GM12878 (cell line): ENCODE data around the gene ATP5ME. TPM values are rescaled to one million over a fixed set of nuclear protein-coding genes. Genes with fewer than 3 reads are reported as not detected.

Experiments
- ATAC-seq: fragments of 200-7000 bp; cut with Tn5 transposase; 3 replicates; pipeline ENCODE4 v1.9.1; 2020; ENCODE audit warnings: mild to moderate bottlenecking, moderate library complexity
- BruUV-seq: library from RNA; stranded (reverse); fragments of 400-500 nt; replicated peaks from 2 replicates; lab custom pipeline; 2021; lab: Mats Ljungman, UMichigan
- CTCF ChIA-PET: fragments of 300-600 bp; sonication (Branson Sonifier 250); formaldehyde crosslinking; extraction: SDS; loops from one replicate; lab custom pipeline; 2021; ENCODE audit warnings: inconsistent platforms; lab: Yijun Ruan, JAX
- POLR2A ChIA-PET: fragments of 350-600 bp; formaldehyde crosslinking; extraction: SDS; loops from one replicate; lab custom pipeline; 2021; ENCODE audit warnings: inconsistent platforms; lab: Charles Lee
- RAD21 ChIA-PET: fragments of 300-600 bp; sonication (Branson Sonifier 250); formaldehyde crosslinking; loops from one replicate; lab custom pipeline; 2023; ENCODE audit warnings: antibody characterized with exemption; ENCODE audit not compliant: unreplicated experiment; lab: Charles Lee
- SMC1A ChIA-PET: fragments of 300-600 bp; sonication (Branson Sonifier 250); formaldehyde crosslinking; loops from one replicate; lab custom pipeline; 2023; ENCODE audit not compliant: unreplicated experiment, uncharacterized antibody; lab: Charles Lee
- DNase-seq: peaks from one replicate; pipeline ENCODE4 v3.0.0-alpha.2; 2011; ENCODE audit warnings: low read depth, low spot score
- FAIRE-seq: peaks from 3 replicates; lab custom pipeline; 2011; peaks lifted over from hg19 to GRCh38; lab: Jason Lieb, UNC
- H2AFZ ChIP-seq: 2 replicates; pipeline ENCODE4 v1.6.0; 2011; ENCODE audit warnings: low read depth, low read length, control low read depth; ENCODE audit not compliant: control insufficient read depth
- H3K27ac ChIP-seq: 2 replicates; pipeline ENCODE4 v1.5.1; 2011; ENCODE audit warnings: control low read depth; ENCODE audit not compliant: control insufficient read depth, insufficient read depth
- H3K27me3 ChIP-seq, 2 experiments: replicated peaks in 1 of 2; 2 replicates each; pipeline versions ENCODE4 v1.6.0 to v1.6.1; 2011; ENCODE audit warnings: low read length in 1 of 2; ENCODE audit not compliant: control insufficient read depth in 2 of 2, insufficient read depth in 2 of 2
- H3K36me3 ChIP-seq, 2 experiments: 2 replicates each; pipeline ENCODE4 v1.5.1; 2011; ENCODE audit warnings: low read length in 1 of 2; ENCODE audit not compliant: control insufficient read depth in 2 of 2, insufficient read depth in 2 of 2
- H3K4me1 ChIP-seq: 2 replicates; pipeline ENCODE4 v1.6.1; 2011; ENCODE audit warnings: mild to moderate bottlenecking, low read length, moderate library complexity, mixed read lengths; ENCODE audit not compliant: control insufficient read depth, insufficient read depth
- H3K4me2 ChIP-seq: 2 replicates; pipeline ENCODE4 v1.6.0; 2011; ENCODE audit warnings: control low read depth; ENCODE audit not compliant: control insufficient read depth, insufficient read depth
- H3K4me3 ChIP-seq: fragments of 200-600 bp; sonication (generic); 2 replicates; pipeline ENCODE4 v1.5.1; 2016
- H3K79me2 ChIP-seq: 2 replicates; pipeline ENCODE4 v1.6.0; 2011; ENCODE audit warnings: low read length; ENCODE audit not compliant: control insufficient read depth, insufficient read depth
- H3K9ac ChIP-seq: 2 replicates; pipeline ENCODE4 v1.8.0; 2011; ENCODE audit warnings: low read length, control low read depth, mixed read lengths; ENCODE audit not compliant: control insufficient read depth, insufficient read depth
- H3K9me3 ChIP-seq: replicated peaks from 3 replicates; pipeline ENCODE4 v1.5.1; 2011; ENCODE audit warnings: mild to moderate bottlenecking, low read length; ENCODE audit not compliant: control insufficient read depth, insufficient read depth
- H4K20me1 ChIP-seq: 2 replicates; pipeline ENCODE4 v1.6.0; 2011; ENCODE audit not compliant: control insufficient read depth, insufficient read depth
- ATF3 ChIP-seq: IDR thresholded peaks from 2 replicates; pipeline ENCODE4 v1.6.1; 2011; ENCODE audit warnings: low read depth, mild to moderate bottlenecking, low read length, moderate library complexity, borderline replicate concordance; ENCODE audit errors: extremely low read depth
- BMI1 ChIP-seq: fragments of 450-650 bp; IDR thresholded peaks from 2 replicates; pipeline ENCODE4 v1.6.1; 2016; ENCODE audit warnings: mild to moderate bottlenecking, moderate library complexity, borderline replicate concordance
- CHD1 ChIP-seq: IDR thresholded peaks from 2 replicates; pipeline ENCODE4 v1.6.1; 2012; ENCODE audit warnings: low read depth, low read length, improper control_type of control experiment
- HDAC2 ChIP-seq: fragments of 200-600 bp; sonication (generic); IDR thresholded peaks from 2 replicates; pipeline ENCODE4 v1.6.1; 2017
- HSF1 ChIP-seq: fragments of 150-350 bp; IDR thresholded peaks from 2 replicates; pipeline ENCODE4 v1.6.1; 2014; ENCODE audit warnings: mild to moderate bottlenecking, low read depth, low read length
- MEF2B ChIP-seq: fragments of 450-650 bp; IDR thresholded peaks from 2 replicates; pipeline ENCODE4 v1.6.1; 2018; ENCODE audit warnings: mild to moderate bottlenecking, moderate library complexity; ENCODE audit not compliant: partially characterized antibody, poor library complexity, severe bottlenecking
- MTA2 ChIP-seq: fragments of 450-650 bp; IDR thresholded peaks from 2 replicates; pipeline ENCODE4 v1.6.1; 2016; ENCODE audit warnings: low read depth, mild to moderate bottlenecking, moderate library complexity
- MYB ChIP-seq: fragments of 150-350 bp; IDR thresholded peaks from 2 replicates; pipeline ENCODE4 v1.6.1; 2014; ENCODE audit warnings: mild to moderate bottlenecking, low read depth, low read length, borderline replicate concordance
- RAD21 ChIP-seq: IDR thresholded peaks from 2 replicates; pipeline ENCODE4 v1.6.1; 2011; ENCODE audit warnings: mild to moderate bottlenecking, low read depth, low read length, moderate library complexity; ENCODE audit not compliant: insufficient read depth
- SP1 ChIP-seq: IDR thresholded peaks from one replicate; pipeline ENCODE4 v1.6.1; 2011; ENCODE audit warnings: low read depth, low read length
- SPI1 ChIP-seq: IDR thresholded peaks from 2 replicates; pipeline ENCODE4 v1.6.1; 2011; ENCODE audit warnings: low read depth, mild to moderate bottlenecking, low read length, moderate library complexity, borderline replicate concordance; ENCODE audit not compliant: insufficient read depth
- SREBF1 ChIP-seq: IDR thresholded peaks from 2 replicates; pipeline ENCODE4 v1.6.1; 2012; ENCODE audit warnings: mild to moderate bottlenecking, low read length
- SUPT20H ChIP-seq: IDR thresholded peaks from 2 replicates; pipeline ENCODE4 v1.6.1; 2011; ENCODE audit warnings: low read depth, mild to moderate bottlenecking, low read length, moderate library complexity, borderline replicate concordance; ENCODE audit not compliant: control insufficient read depth
- TAF1 ChIP-seq: IDR thresholded peaks from 2 replicates; pipeline ENCODE4 v1.6.1; 2011; ENCODE audit warnings: mild to moderate bottlenecking, low read depth, low read length, borderline replicate concordance
- TCF7 ChIP-seq: IDR thresholded peaks from 2 replicates; pipeline ENCODE4 v1.6.1; 2014; ENCODE audit warnings: antibody characterized with exemption, borderline replicate concordance
- ZNF274 ChIP-seq: IDR thresholded peaks from one replicate; pipeline ENCODE4 v1.8.0; 2011; ENCODE audit not compliant: insufficient read length, insufficient read depth
- WGBS: methylation state at CpG from one replicate; pipeline ENCODE4 v1.1.6; 2016; ENCODE audit warnings: low lambda C conversion rate; ENCODE audit not compliant: insufficient replicate concordance, insufficient coverage; ENCODE audit errors: missing lambda C conversion rate; 5-methylcytosine and 5-hydroxymethylcytosine counted together
- in situ Hi-C: fragments of 300-500 bp; cut with MboI; formaldehyde crosslinking; loops from 9 replicates; pipeline ENCODE4 v1.14.3; 2018; ENCODE audit warnings: mixed read lengths
- intact Hi-C: fragments of 100-400 bp; cut with micrococcal nuclease; formaldehyde crosslinking; loops from one replicate; pipeline ENCODE4 v1.14.2; 2022; ENCODE audit not compliant: unreplicated experiment
- polyA plus RNA-seq, 11 experiments: library from polyadenylated mRNA; depleted of rRNA in 4 of 11; unstranded in 6 of 11; stranded (reverse) in 5 of 11; fragments of >200 nt; fragmentation: Nextera tagmentation in 4 of 11; fragmentation: Illumina TruSeq in 1 of 11; extraction: Ambion mirVana in 4 of 11; extraction: Trizol in 1 of 11; gene quantifications; 1 replicate in 1 of 11; 2 replicates in 10 of 11; pipeline versions ENCODE4 v1.2.1 to v1.2.3, GENCODE V29; 2011 to 2016; ENCODE audit warnings: inconsistent platforms in 2 of 11, missing spikeins in 2 of 11, low read depth in 1 of 11
- total RNA-seq, 4 experiments: library from RNA; depleted of rRNA in 3 of 4; stranded (reverse); fragments of >200 nt in 3 of 4; fragmentation: Illumina TruSeq in 1 of 4; extraction: Trizol in 1 of 4; gene quantifications; 2 replicates each; pipeline versions ENCODE4 v1.2.1 to v1.2.3, GENCODE V29; 2013 to 2021
- TF ChIP-seq, protein P1 (sequence below): IDR thresholded peaks from 2 replicates; pipeline ENCODE4 v1.6.1; 2012; ENCODE audit warnings: mild to moderate bottlenecking, low read depth, low read length
- TF ChIP-seq, protein P2 (sequence below): IDR thresholded peaks from 2 replicates; pipeline ENCODE4 v1.6.1; 2012; ENCODE audit warnings: low read depth, low read length, improper control_type of control experiment

The ATP5ME gene
- total and polyA plus RNA-seq, 10 of the 15 experiments (the other 5 are each of a cell fraction or from before 2014, with no cell fraction given): 279 to 2,374 (median 509) TPM

GRCh38 chr4:717601-718320, 43.7 kb upstream of the ATP5ME start:
- no peak overlapping the region for H3K9ac ChIP-seq
- CTCF ChIA-PET: no interaction called here

More at GRCh38 chr4:717601-718320, 43.7 kb upstream of the ATP5ME start:
- ATAC-seq: no peak
- Histone ChIP-seq H4K20me1 (peaks cover 2% of the 10 kb centered on the region; the same call in 1 of the 2 replicates), H3K4me1 (no peaks in the 10 kb centered on the region), H3K27ac (no peak overlapping the region), H3K4me3 (no peak overlapping the region), H3K9me3 (no peaks in the 10 kb centered on the region; the same call in 2 of the 3 replicates), H3K27me3 (no peaks in the 10 kb centered on the region), H2AFZ (no peak overlapping the region), H3K4me2 (no peak overlapping the region), H3K36me3 (peaks cover 2 to 11% of the 10 kb centered on the region in 2 experiments; a peak in 2 of 4 replicates), H3K79me2 (peaks cover 19% of the 10 kb centered on the region)
- BruUV-seq: no TSS peak
- FAIRE-seq: no peak
- SMC1A ChIA-PET: no interaction called here
- POLR2A ChIA-PET: no interaction called here
- intact Hi-C loops (no loop called here), in situ Hi-C loops (no loop called here)
- WGBS: 92% methylated on average over 25 of the region's 34 CpGs
- RAD21 ChIA-PET: no interaction called here
- no peak for DNase-seq
- TF ChIP-seq BMI1 (no peak), TCF7 (no peak), TAF1 (no peak), MTA2 (no peak), CHD1 (no peak), HDAC2 (no peak), SUPT20H (no peak), RAD21 (no peak), ZNF274 (no peak), MEF2B (no peak), MYB (no peak), SPI1 (no peak), SREBF1 (no peak), HSF1 (no peak), ATF3 (no peak), SP1 (no peak)
- TF ChIP-seq, protein P1, sequence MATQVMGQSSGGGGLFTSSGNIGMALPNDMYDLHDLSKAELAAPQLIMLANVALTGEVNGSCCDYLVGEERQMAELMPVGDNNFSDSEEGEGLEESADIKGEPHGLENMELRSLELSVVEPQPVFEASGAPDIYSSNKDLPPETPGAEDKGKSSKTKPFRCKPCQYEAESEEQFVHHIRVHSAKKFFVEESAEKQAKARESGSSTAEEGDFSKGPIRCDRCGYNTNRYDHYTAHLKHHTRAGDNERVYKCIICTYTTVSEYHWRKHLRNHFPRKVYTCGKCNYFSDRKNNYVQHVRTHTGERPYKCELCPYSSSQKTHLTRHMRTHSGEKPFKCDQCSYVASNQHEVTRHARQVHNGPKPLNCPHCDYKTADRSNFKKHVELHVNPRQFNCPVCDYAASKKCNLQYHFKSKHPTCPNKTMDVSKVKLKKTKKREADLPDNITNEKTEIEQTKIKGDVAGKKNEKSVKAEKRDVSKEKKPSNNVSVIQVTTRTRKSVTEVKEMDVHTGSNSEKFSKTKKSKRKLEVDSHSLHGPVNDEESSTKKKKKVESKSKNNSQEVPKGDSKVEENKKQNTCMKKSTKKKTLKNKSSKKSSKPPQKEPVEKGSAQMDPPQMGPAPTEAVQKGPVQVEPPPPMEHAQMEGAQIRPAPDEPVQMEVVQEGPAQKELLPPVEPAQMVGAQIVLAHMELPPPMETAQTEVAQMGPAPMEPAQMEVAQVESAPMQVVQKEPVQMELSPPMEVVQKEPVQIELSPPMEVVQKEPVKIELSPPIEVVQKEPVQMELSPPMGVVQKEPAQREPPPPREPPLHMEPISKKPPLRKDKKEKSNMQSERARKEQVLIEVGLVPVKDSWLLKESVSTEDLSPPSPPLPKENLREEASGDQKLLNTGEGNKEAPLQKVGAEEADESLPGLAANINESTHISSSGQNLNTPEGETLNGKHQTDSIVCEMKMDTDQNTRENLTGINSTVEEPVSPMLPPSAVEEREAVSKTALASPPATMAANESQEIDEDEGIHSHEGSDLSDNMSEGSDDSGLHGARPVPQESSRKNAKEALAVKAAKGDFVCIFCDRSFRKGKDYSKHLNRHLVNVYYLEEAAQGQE: no peak
- TF ChIP-seq, protein P2, sequence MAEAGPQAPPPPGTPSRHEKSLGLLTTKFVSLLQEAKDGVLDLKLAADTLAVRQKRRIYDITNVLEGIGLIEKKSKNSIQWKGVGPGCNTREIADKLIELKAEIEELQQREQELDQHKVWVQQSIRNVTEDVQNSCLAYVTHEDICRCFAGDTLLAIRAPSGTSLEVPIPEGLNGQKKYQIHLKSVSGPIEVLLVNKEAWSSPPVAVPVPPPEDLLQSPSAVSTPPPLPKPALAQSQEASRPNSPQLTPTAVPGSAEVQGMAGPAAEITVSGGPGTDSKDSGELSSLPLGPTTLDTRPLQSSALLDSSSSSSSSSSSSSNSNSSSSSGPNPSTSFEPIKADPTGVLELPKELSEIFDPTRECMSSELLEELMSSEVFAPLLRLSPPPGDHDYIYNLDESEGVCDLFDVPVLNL: no peak
